ENCODE measurements around the gene CACNA2D4. TPM values are rescaled to one million over a fixed set of nuclear protein-coding genes. Genes with fewer than 3 reads are reported as not detected.

CACNA2D4 gene
- total RNA-seq, 1 donor from 2014 or later: 2.8 TPM

DNA sequence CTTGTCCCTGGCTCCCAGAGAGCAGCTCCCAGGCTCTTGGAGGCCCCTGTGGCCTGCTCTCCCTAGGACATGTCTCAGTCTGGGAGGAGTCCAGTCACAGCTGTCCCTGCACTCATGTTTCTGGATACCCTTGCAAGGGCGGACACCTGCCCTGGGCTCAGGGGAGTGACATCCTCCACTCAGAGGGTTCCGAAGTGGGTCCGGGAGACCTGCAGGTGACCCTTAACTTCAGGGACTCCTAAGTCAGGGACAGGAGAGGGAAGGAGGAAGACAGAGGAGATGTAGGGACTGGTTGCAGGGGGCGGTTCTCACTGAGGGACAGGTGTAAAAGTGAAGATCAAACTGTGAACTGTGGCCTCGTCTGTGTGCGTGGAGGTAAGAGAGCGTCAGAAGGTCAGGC lies 37.6 kb downstream of the CACNA2D4 start:
- ChIA-PET CTCF (no interaction called here), POLR2A (no interaction called here)
- Mint-ChIP-seq H3K4me1 (no peaks in the 10 kb centered on the region), H3K4me3 (no peak overlapping the region), H3K9me3 (no peaks in the 10 kb centered on the region), H3K27me3 (peaks cover 15% of the 10 kb centered on the region), H3K27ac (no peak overlapping the region), H3K36me3 (ENCODE audit: low read depth) (no peaks in the 10 kb centered on the region)
- ATAC-seq (ENCODE audit: low read depth) (no peak), DNase-seq (no peak)
- TF ChIP-seq, protein P1, sequence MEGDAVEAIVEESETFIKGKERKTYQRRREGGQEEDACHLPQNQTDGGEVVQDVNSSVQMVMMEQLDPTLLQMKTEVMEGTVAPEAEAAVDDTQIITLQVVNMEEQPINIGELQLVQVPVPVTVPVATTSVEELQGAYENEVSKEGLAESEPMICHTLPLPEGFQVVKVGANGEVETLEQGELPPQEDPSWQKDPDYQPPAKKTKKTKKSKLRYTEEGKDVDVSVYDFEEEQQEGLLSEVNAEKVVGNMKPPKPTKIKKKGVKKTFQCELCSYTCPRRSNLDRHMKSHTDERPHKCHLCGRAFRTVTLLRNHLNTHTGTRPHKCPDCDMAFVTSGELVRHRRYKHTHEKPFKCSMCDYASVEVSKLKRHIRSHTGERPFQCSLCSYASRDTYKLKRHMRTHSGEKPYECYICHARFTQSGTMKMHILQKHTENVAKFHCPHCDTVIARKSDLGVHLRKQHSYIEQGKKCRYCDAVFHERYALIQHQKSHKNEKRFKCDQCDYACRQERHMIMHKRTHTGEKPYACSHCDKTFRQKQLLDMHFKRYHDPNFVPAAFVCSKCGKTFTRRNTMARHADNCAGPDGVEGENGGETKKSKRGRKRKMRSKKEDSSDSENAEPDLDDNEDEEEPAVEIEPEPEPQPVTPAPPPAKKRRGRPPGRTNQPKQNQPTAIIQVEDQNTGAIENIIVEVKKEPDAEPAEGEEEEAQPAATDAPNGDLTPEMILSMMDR (IDR thresholded peaks at IDR 0.05): no peak
- intact Hi-C loops (cut with micrococcal nuclease): no loop called here

DNA sequence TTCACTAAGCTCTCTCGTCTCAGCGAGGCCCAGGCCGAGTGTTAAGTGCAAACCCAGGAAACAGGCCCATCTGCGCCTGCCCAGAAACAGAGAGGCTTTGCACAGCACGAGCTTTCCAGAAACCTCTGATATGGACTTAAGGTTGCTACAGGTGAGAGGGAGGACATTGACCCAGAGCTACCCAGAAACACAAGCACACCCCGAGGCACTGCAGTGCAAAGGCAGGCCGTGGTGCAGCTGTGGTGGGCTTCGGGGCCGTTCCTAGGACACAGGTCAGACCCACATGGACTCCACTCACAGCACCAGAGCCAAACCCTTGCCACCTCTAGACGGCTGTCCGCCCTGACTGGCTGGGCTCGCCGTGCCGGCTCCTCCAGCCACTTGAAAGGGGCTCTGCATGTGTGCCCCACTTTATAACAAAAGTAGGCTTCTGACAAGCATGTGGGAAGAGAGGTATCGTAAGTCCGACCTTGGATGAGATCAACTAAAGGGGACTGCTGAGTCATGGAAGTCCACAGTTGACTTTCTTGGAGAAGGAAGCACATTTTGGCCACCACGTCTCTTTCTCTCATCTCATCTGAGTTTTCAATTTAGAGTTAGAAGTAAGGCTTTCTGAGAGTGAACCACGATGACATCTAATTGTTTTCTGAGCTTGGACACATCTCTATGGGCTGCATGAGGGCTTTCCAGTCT lies 38.2 kb downstream of the CACNA2D4 start:
- Mint-ChIP-seq H3K4me3 (no peak overlapping the region), H3K9me3 (no peaks in the 10 kb centered on the region), H3K27ac (no peak overlapping the region), H3K4me1 (no peaks in the 10 kb centered on the region), H3K27me3 (peaks cover 20% of the 10 kb centered on the region), H3K36me3 (ENCODE audit: low read depth) (no peaks in the 10 kb centered on the region)
- intact Hi-C loops (cut with micrococcal nuclease): no loop called here
- TF ChIP-seq, protein P1 (IDR thresholded peaks at IDR 0.05): no peak
- no peak for ATAC-seq (ENCODE audit: low read depth)
- ChIA-PET POLR2A (no interaction called here), CTCF (no interaction called here)
- DNase-seq: no peak

DNA sequence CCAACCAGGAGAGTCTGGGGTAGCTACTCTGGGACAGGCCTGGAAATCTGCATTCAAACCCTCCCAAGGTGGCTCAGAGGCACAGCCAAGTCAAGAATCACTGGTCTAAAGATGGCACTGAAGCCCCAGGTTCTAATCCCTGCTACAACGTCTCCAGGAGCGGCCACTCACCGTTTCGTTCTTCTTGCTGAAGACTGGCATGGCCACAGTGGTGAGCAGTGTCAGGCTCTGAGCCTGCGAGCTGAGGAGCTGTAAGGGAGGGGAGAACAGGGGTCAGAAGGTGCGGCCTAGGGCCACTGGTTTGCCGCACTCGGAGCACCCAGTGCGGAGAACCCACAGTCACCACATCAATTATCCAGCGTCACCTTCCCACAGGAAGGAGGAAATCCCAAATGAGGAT lies 38.8 kb downstream of the CACNA2D4 start:
- POLR2A ChIA-PET: no interaction called here
- ATAC-seq (ENCODE audit: low read depth) (no peak), DNase-seq (no peak)
- intact Hi-C loops (cut with micrococcal nuclease): loop anchor here (10.0 kb wide), 1 partner anchor 45 kb away; no protein-coding TSS in a partner anchor
- no peaks in the 10 kb centered on the region for H3K4me1 Mint-ChIP-seq
- peaks cover 25% of the 10 kb centered on the region for H3K27me3 Mint-ChIP-seq
- CTCF ChIA-PET: no interaction called here
- TF ChIP-seq, protein P1 (IDR thresholded peaks at IDR 0.05): no peak
- H3K36me3 Mint-ChIP-seq (ENCODE audit: low read depth): no peaks in the 10 kb centered on the region
- H3K27ac Mint-ChIP-seq: no peak overlapping the region
- H3K4me3 Mint-ChIP-seq: no peak overlapping the region
- H3K9me3 Mint-ChIP-seq: no peaks in the 10 kb centered on the region

DNA sequence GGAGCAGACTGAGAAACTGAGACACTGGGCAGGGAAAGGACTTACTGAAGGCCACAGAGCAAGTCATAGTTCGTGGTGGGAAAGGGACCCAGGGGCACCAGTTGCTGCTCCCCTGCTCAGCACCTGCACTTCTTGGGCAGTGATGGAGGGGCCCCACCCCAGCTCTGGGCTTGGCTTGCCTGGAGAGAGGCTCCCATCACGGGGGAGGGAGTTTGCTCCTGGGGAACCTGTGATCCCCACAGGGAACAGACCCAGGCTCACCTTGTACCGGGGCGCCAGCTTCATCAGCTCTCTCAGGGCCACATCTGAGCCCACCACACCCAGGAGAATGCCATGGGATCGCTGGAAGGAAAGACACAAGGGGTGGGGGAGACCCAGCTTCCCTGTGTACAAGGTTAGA lies 39.8 kb downstream of the CACNA2D4 start:
- ATAC-seq (ENCODE audit: low read depth): no peak
- ChIA-PET CTCF (no interaction called here), POLR2A (no interaction called here)
- TF ChIP-seq, protein P1 (IDR thresholded peaks at IDR 0.05): no peak
- DNase-seq: no peak
- intact Hi-C loops (cut with micrococcal nuclease): loop anchor here (10.0 kb wide), 1 partner anchor 46 kb away; no protein-coding TSS in a partner anchor
- H3K4me1 Mint-ChIP-seq: no peaks in the 10 kb centered on the region
- H3K36me3 Mint-ChIP-seq (ENCODE audit: low read depth): no peaks in the 10 kb centered on the region
- no peak overlapping the region for H3K4me3 Mint-ChIP-seq
- H3K9me3 Mint-ChIP-seq: no peaks in the 10 kb centered on the region
- no peak overlapping the region for H3K27ac Mint-ChIP-seq
- peaks cover 24% of the 10 kb centered on the region for H3K27me3 Mint-ChIP-seq

GRCh38 chr12:1878214-1878613 lies 40.2 kb downstream of the CACNA2D4 start:
- H3K27ac Mint-ChIP-seq: no peak overlapping the region
- TF ChIP-seq, protein P1 (IDR thresholded peaks at IDR 0.05): no peak
- no peak for DNase-seq
- H3K4me1 Mint-ChIP-seq: no peaks in the 10 kb centered on the region
- POLR2A ChIA-PET: no interaction called here
- CTCF ChIA-PET: no interaction called here
- intact Hi-C loops (cut with micrococcal nuclease): loop anchor here (10.0 kb wide), 1 partner anchor 47 kb away; no protein-coding TSS in a partner anchor
- H3K4me3 Mint-ChIP-seq: no peak overlapping the region
- no peak for ATAC-seq (ENCODE audit: low read depth)
- no peaks in the 10 kb centered on the region for H3K9me3 Mint-ChIP-seq
- no peaks in the 10 kb centered on the region for H3K36me3 Mint-ChIP-seq (ENCODE audit: low read depth)
- H3K27me3 Mint-ChIP-seq: peaks cover 19% of the 10 kb centered on the region
